Medulla oblongata (tissue), 1 donor: Measurements from ENCODE around the gene OFD1.

Experiments
- DNase-seq: peaks from one replicate; pipeline ENCODE4 v3.0.0-alpha.2; 2015; ENCODE audit errors: extremely low spot score

OFD1 gene

GRCh38 chrX:13734278-13735172, at the start of gene OFD1, which contains the start of gene TRAPPC2:
TSS of gene OFD1 (plus strand) at chrX:13734748. CDS start at chrX:13735072, 324 bp downstream.
TSS of gene TRAPPC2 (minus strand) at chrX:13734620. CDS start at chrX:13719963, 14,657 bp downstream.
- DNase-seq: peak; percentile 92

- DNase-seq: no peak
Measured at GRCh38 chrX:13685126-13685763, 49.3 kb upstream of the OFD1 start.

- no peak for DNase-seq
Measured at GRCh38 chrX:13687203-13687602, 47.3 kb upstream of the OFD1 start.

GRCh38 chrX:13688384-13688957, 46.1 kb upstream of the OFD1 start:
- no peak for DNase-seq

- peak; percentile 76 for DNase-seq
Measured at GRCh38 chrX:13688958-13689740, 45.4 kb upstream of the OFD1 start, which contains the start of gene RAB9A. TSS of gene RAB9A (plus strand) at chrX:13689128. CDS start at chrX:13708747, 19,619 bp downstream.

GRCh38 chrX:13689741-13690211, 44.8 kb upstream of the OFD1 start:
- DNase-seq: peak; percentile 40

- no peak for DNase-seq
Measured at GRCh38 chrX:13690836-13691235, 43.7 kb upstream of the OFD1 start.

- no peak for DNase-seq
Measured at GRCh38 chrX:13691841-13692371, 42.6 kb upstream of the OFD1 start.

- DNase-seq: no peak
Measured at GRCh38 chrX:13692771-13693231, 41.7 kb upstream of the OFD1 start.

- peak; percentile 42 for DNase-seq
Measured at GRCh38 chrX:13693341-13693961, 41.1 kb upstream of the OFD1 start.

GRCh38 chrX:13694359-13694758, 40.2 kb upstream of the OFD1 start:
- no peak for DNase-seq

GRCh38 chrX:13694983-13695382, 39.6 kb upstream of the OFD1 start:
- DNase-seq: no peak

- DNase-seq: no peak
Measured at GRCh38 chrX:13695601-13696115, 38.9 kb upstream of the OFD1 start.

GRCh38 chrX:13697455-13697854, 37.1 kb upstream of the OFD1 start:
- no peak for DNase-seq

GRCh38 chrX:13697976-13698375, 36.6 kb upstream of the OFD1 start:
- no peak for DNase-seq

GRCh38 chrX:13698432-13698831, 36.1 kb upstream of the OFD1 start:
- DNase-seq: no peak

- DNase-seq: no peak
Measured at GRCh38 chrX:13699183-13699826, 35.2 kb upstream of the OFD1 start.

GRCh38 chrX:13700380-13700779, 34.2 kb upstream of the OFD1 start:
- DNase-seq: no peak

GRCh38 chrX:13702111-13702789, 32.3 kb upstream of the OFD1 start:
- no peak for DNase-seq
